Pancreas (tissue), 10 donors: ENCODE measurements around the gene GRID1. TPM values are rescaled to one million over a fixed set of nuclear protein-coding genes. Genes with fewer than 3 reads are reported as not detected.

Source experiments
- ATAC-seq, 4 donors: fragments of 200-7000 bp; cut with Tn5 transposase; one replicate each; pipeline versions ENCODE4 v1.8.0 to v1.9.1; 2020; ENCODE audit warnings: mild to moderate bottlenecking in 4 of 4, moderate library complexity in 4 of 4
- DNase-seq, 6 donors: peaks; one replicate each; pipeline ENCODE4 v3.0.0-alpha.2; 2020
- FAIRE-seq: peaks from 2 replicates; lab custom pipeline; 2012; peaks lifted over from hg19 to GRCh38; lab: Jason Lieb, UNC
- H3K27ac ChIP-seq, 4 donors: fragments of 200-600 bp; sonication (generic); 1 replicate in 3 of 4; 2 replicates in 1 of 4; pipeline versions ENCODE4 v1.5.0 to v1.8.0; 2020
- H3K27me3 ChIP-seq, 4 donors: fragments of 200-600 bp; one replicate each; pipeline ENCODE4 v1.8.0; 2021
- H3K36me3 ChIP-seq, 3 donors: fragments of 200-600 bp; sonication (generic) in 1 of 3; one replicate each; pipeline versions ENCODE4 v1.5.0 to v1.8.0; 2020 to 2021
- H3K4me1 ChIP-seq, 3 donors: fragments of 200-600 bp; one replicate each; pipeline ENCODE4 v1.8.0; 2021
- H3K4me3 ChIP-seq, 4 donors: fragments of 200-600 bp; sonication (generic) in 2 of 4; one replicate each; pipeline versions ENCODE4 v1.5.0 to v1.8.0; 2020 to 2021
- H3K9me3 ChIP-seq, 4 donors: fragments of 200-600 bp; one replicate each; pipeline ENCODE4 v1.8.0; 2021
- CTCF ChIP-seq, 4 donors: fragments of 200-600 bp; sonication (generic) in 3 of 4; IDR thresholded peaks; one replicate each; pipeline versions ENCODE4 v1.5.0 to v1.8.0; 2021; ENCODE audit warnings: antibody characterized with exemption in 4 of 4
- WGBS, 2 donors: extraction: QIAGEN DNeasy Blood & Tissue Kit; methylation state at CpG; one replicate each; pipeline ENCODE4 v1.1.7; 2013; 5-methylcytosine and 5-hydroxymethylcytosine counted together
- intact Hi-C, 3 donors: fragments of 100-400 bp; cut with DNase I; formaldehyde crosslinking; loops; one replicate each; pipeline versions ENCODE4 v1.11.1 to v1.14.2; 2022
- polyA plus RNA-seq, 2 donors: library from polyadenylated mRNA; stranded (reverse); fragments of 200-250 nt; gene quantifications; one replicate each; pipeline ENCODE4 v1.2.3, GENCODE V29; 2013
- total RNA-seq, 6 donors: library from RNA; stranded (reverse); fragmentation: NEBNext Ultra II Directional in 4 of 6; extraction: Animal tissue kit (Norgen Biotek cat#: 25700) in 4 of 6; gene quantifications; one replicate each; pipeline versions ENCODE4 v1.2.1 to v1.2.4, GENCODE V29; 2021 to 2023
- donor health status: healthy with polysubstance abuse.
- donor health status: DM: no; HTN: no; CAD: no; lungs with moderate emphysema.
- donor health status: DM: no; HTN: no; CAD: no.
- donor health status: control.
- donor health status: control.
- donor health status: Bipolar disorder and iron deficiency.
- donor health status: DM: yes; HTN: yes; CAD: no.
- donor health status: DM: no; HTN: no; CAD: no.
- donor health status: DM: no; HTN: no; CAD: no.
- donor health status: DM: yes; HTN: yes; CAD: no.

The GRID1 gene
- total and polyA plus RNA-seq, 8 donors = 0.05 to 1.5 (median 0.91) TPM

GRCh38 chr10:86172301-86172700 is 194.3 kb downstream of the GRID1 start:
- ATAC-seq = no peak
- 71 to 76% methylated on average over 3 of the region's 3 CpGs for WGBS, 2 donors
- TF ChIP-seq CTCF (IDR thresholded peaks at IDR 0.05) = no peak

GRCh38 chr10:86170255-86171108 is 196.1 kb downstream of the GRID1 start:
- intact Hi-C loops = no loop called here
- H3K9me3 ChIP-seq = no peaks in the 10 kb centered on the region
- H3K27ac ChIP-seq = no peak overlapping the region
- no peaks in the 10 kb centered on the region for H3K36me3 ChIP-seq
- 78 to 86% methylated on average over 15 of the region's 15 CpGs for WGBS, 2 donors
- FAIRE-seq = no peak
- no peak overlapping the region for H3K4me3 ChIP-seq
- no peak for TF ChIP-seq CTCF (IDR thresholded peaks at IDR 0.05)
- no peaks in the 10 kb centered on the region for H3K27me3 ChIP-seq
- ATAC-seq = no peak
- no peak for DNase-seq
- H3K4me1 ChIP-seq = no peaks in the 10 kb centered on the region

More at GRCh38 chr10:86172301-86172700, 194.3 kb downstream of the GRID1 start:
- intact Hi-C loops = no loop called here
- DNase-seq (no peak), FAIRE-seq (no peak)
- Histone ChIP-seq H3K4me3 (no peak overlapping the region), H3K27me3 (no peaks in the 10 kb centered on the region), H3K4me1 (no peaks in the 10 kb centered on the region), H3K36me3 (no peaks in the 10 kb centered on the region), H3K27ac (no peak overlapping the region), H3K9me3 (no peaks in the 10 kb centered on the region)

GRCh38 chr10:86169506-86170254 is 196.9 kb downstream of the GRID1 start:
- Histone ChIP-seq H3K36me3 (no peaks in the 10 kb centered on the region), H3K27ac (no peak overlapping the region), H3K9me3 (no peaks in the 10 kb centered on the region), H3K4me3 (no peak overlapping the region), H3K27me3 (no peaks in the 10 kb centered on the region), H3K4me1 (no peaks in the 10 kb centered on the region)
- 77 to 88% methylated on average over 10 of the region's 10 CpGs for WGBS, 2 donors
- ATAC-seq = no peak
- no peak for TF ChIP-seq CTCF (IDR thresholded peaks at IDR 0.05)
- DNase-seq = no peak
- intact Hi-C loops = no loop called here
- no peak for FAIRE-seq

- no peaks in the 10 kb centered on the region for H3K27me3 ChIP-seq
- no peaks in the 10 kb centered on the region for H3K36me3 ChIP-seq
- no peaks in the 10 kb centered on the region for H3K4me1 ChIP-seq
- 88 to 93% methylated on average over 4 of the region's 4 CpGs for WGBS, 2 donors
- intact Hi-C loops = no loop called here
- FAIRE-seq = no peak
- no peak overlapping the region for H3K4me3 ChIP-seq
- no peak overlapping the region for H3K27ac ChIP-seq
- no peak for TF ChIP-seq CTCF (IDR thresholded peaks at IDR 0.05)
- no peaks in the 10 kb centered on the region for H3K9me3 ChIP-seq
- no peak for DNase-seq
- ATAC-seq = no peak
Measured at GRCh38 chr10:86169066-86169465, 197.5 kb downstream of the GRID1 start.
